HUDEP-2 (cell line): Measurements from ENCODE around the gene APOA1.

Source experiments
- DNase-seq, 76 experiments: peaks; one replicate each; lab custom pipeline; 2025; ENCODE audit not compliant: unreplicated experiment in 76 of 76; lab: John Stamatoyannopoulos, UW

Gene APOA1

DNA sequence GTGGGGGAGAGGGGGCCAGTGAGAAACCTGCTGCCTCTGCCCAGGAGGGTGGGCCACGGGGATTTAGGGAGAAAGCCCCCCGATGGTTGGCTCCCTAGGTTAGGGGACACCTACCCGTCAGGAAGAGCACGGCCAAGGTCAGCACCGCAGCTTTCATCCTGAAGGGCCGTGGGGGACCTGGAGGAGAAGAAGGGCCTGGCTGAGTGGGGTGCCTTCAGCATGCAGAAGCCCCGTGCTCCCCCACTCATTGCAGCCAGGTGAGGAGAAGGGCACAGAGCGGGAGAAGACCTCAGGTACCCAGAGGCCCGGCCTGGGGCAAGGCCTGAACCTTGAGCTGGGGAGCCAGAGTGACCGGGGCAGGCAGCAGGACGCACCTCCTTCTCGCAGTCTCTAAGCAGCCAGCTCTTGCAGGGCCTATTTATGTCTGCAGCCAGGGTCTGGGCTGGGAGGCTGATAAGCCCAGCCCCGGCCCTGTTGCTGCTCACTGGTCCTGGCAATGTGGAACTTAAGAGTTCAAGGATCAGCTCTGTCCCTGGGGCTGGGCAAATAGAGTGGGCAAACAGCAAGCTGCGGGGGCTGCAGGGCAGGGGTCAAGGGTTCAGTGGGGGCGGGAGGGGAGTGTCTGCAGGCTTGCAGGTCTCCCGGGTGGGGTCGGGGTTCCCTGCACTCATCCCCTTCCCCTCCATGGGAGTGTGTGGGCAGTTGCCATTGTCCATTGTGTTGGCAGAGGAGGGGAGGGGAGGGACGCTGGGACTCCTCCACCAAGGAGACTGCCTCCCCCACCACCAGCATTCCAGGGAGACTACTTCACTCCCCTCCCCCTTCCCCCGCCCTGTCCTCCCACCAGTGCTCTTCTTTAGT, at the start of gene APOA1:
APOA1 (minus strand) TSS at position 392 of the 861 bp plus-strand sequence; CDS start at position 157, 235 bp downstream.
- DNase-seq = no peak

- DNase-seq = no peak
These were observed 48.7 kb upstream of the APOA1 start for GRCh38 chr11:116885951-116886655.

GRCh38 chr11:116882386-116882785, 45.0 kb upstream of the APOA1 start:
- DNase-seq = no peak

DNA sequence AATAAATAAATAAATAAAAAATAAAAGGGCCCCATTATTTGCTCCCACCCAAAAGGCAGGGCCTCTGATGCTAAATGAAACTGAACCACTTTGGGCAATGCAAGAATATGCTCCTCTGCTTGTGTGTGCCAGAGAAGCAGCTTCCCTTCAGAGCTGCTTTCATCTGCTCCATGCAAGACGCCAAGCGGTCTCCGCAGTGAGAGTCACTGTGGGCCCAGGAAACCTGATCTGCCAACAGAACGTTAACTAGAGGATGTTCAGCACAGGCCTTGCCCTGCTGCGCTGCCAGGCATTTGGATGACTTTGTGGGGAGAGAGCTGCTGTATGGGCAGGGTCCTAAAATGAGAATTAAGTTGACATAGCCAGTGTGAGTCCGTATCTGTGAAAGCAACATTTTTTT, 43.7 kb upstream of the APOA1 start:
- DNase-seq = no peak

DNA sequence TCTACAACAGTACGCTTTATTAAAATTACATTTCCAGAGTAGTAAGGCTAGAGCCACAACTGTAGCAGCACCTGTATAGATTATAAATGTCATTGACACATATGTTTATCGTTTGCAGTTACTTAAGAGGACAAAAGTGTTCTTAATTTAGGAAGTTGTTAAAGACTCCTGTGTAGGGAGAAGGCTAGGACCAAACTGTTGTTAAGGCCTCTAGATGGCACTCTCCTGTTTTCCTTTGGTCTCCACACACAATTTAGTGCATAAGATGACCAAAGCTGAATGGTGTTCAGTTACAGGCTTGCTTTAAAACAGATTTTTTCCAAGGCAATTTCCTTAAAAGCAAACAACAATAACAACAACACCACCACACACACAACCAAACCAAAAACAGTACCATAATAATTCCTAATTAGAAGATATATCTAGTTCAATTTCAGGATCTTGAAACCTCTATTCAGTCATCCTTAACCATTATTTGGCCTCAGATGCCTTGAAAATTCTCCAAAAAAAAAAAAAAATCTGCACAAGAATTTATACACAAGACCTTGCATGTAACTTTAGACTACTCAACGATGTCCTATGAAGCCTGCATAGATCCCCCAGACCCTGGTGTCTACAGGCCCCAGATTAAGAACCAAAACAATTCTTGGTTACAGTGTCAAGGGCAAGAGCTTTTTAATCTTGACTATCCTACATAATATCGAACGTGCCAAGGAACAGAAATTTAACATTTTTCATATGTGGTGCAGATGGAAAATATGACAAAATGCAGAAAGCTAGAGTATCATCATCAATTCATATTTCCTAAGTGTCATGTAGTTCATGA, 42.6 kb upstream of the APOA1 start:
- DNase-seq = peak in 21 of 76 experiments; percentile 3 to 50 (median 27)

DNA sequence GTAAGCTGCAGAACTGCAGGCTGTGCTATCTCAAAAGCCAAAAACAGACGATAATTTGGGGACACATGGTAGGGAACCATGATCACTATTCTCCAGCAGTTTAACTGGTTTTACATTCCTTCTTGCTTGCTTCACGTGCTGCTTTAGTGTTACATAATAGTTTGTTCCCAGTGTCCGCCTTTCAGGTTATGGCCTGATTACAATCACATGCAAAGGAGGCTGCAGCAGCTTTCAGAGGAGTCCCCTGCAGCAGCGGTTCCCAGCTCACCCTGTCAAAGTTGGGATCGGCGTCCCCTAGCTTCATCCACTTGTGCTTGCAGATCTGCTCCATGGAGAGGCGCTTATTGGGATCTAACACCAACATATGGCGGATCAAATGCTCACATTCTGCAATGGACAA, 39.2 kb upstream of the APOA1 start:
- no peak for DNase-seq

DNA sequence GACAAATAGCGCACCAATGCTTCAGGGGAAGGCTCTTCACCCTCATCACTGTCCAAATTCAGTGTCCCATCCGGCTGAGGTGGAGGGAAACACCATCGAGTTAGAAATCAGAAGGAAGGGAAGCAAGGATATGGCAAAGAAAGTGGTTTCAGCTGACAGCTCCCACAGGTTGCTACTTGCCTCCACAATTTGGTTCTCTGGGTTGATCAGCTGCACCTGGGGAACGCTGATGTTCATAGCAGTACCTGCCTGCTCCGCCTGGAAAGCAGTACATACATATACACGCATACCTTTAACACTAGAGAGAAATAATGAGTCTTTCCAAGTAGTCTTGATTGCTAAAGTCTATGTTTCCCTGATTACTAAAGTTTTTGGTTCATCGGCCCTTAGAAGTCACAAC, 37.8 kb upstream of the APOA1 start:
- no peak for DNase-seq

- peak in 7 of 76 experiments; percentile 2 to 36 (median 21) for DNase-seq
These were observed 36.8 kb upstream of the APOA1 start for GRCh38 chr11:116874251-116874650.

DNA sequence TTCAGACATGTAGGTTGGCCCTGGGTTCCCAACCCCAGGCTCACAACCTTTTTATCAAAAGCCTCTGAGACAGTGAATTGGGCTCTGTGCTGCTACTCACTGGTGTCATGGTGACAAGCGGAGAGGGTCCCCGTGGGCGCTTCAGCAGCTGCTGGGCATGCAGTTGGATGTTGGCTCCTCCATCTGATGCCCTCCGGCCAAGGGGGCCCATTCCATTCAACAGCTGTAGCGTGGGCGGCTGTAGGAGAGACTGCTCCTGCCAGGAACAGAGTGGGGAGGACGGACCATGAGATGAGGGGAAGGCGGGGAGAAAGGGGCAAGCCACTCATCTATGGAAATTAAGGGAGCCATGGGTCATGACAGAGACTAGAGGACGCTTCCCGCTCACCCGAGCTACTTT, 36.0 kb upstream of the APOA1 start:
- DNase-seq = no peak

DNA sequence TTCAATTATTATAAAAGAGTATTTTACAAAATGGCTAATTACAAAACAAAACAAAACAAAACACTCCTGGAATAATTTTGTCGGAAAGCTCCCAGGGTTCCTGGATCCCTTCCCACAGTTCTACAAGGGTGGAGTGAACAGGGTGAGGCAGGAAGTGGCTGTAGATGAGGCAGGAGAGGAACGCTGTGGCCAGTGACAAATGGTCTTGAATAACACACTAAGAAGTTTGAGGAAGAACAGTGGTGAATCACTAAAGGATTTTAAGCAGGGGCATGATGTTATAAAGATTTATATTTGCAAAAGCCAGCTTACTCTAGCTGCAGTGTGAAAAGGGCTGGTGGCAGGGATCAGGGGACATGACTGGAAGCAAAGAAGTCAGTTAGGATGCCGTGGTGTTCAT, 33.8 kb upstream of the APOA1 start:
- no peak for DNase-seq

- no peak for DNase-seq
These were observed 32.6 kb upstream of the APOA1 start for GRCh38 chr11:116870054-116870453.

GRCh38 chr11:116869610-116870009, 32.2 kb upstream of the APOA1 start:
- no peak for DNase-seq

GRCh38 chr11:116868066-116868465, 30.6 kb upstream of the APOA1 start:
- no peak for DNase-seq

DNA sequence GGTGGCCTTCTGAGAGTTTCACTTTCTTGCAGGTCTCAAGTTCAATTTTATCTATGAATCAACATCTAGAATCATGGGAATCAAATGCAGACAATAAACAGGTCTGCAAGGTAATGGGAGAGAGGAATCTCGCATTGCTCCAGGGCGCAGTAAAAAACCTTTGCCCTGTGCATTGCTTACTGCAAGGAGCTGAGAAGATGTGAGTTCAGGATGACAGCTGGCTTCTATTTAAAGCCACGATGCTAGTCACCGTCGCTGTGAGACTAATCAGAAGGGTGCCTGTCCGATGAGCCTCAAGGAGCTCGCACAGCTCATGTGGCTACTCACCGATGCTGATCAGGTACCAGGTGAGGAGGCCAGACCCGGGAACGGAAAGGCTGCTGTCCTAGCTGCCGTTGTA, 30.2 kb upstream of the APOA1 start:
- no peak for DNase-seq

- no peak for DNase-seq
These were observed 29.5 kb upstream of the APOA1 start for GRCh38 chr11:116866804-116867455.

GRCh38 chr11:116865696-116866095, 28.3 kb upstream of the APOA1 start:
- DNase-seq = no peak

- DNase-seq = no peak
These were observed 27.1 kb upstream of the APOA1 start for GRCh38 chr11:116864531-116864930.

- DNase-seq = no peak
These were observed 25.5 kb upstream of the APOA1 start for GRCh38 chr11:116862951-116863350.

- DNase-seq = no peak
These were observed 24.8 kb upstream of the APOA1 start for GRCh38 chr11:116862185-116862584.

GRCh38 chr11:116861539-116861938, 24.1 kb upstream of the APOA1 start:
- peak in 10 of 76 experiments; percentile 5 to 38 (median 19) for DNase-seq
